Neural cell (in vitro differentiated cells): ENCODE results near the gene GJA5. TPM values are rescaled to one million over a fixed set of nuclear protein-coding genes. Genes with fewer than 3 reads are reported as not detected.

Experiments used
- H2AFZ ChIP-seq: fragments of 200-600, 300-800 bp; sonication (generic), shearing (Covaris generic); 2 replicates; pipeline ENCODE4 v1.6.0; 2014; ENCODE audit warnings: low read depth, mild to moderate bottlenecking, antibody characterized with exemption, low read length, moderate library complexity
- H3F3A ChIP-seq: fragments of 200-600 bp; shearing (Covaris generic); 2 replicates; pipeline ENCODE4 v1.6.1; 2016; ENCODE audit warnings: mild to moderate bottlenecking, moderate library complexity, mixed read lengths, antibody characterized with exemption, low read length; ENCODE audit not compliant: insufficient read depth, poor library complexity, severe bottlenecking
- H3K27ac ChIP-seq: fragments of 200-600, 300-800 bp; sonication (generic), shearing (Covaris generic); 2 replicates; pipeline ENCODE4 v1.5.1; 2014; ENCODE audit warnings: mild to moderate bottlenecking, low read length, moderate library complexity
- H3K27me3 ChIP-seq: fragments of 300-800, 200-600 bp; sonication (generic), shearing (Covaris generic); 2 replicates; pipeline ENCODE4 v1.6.0; 2014; ENCODE audit warnings: mild to moderate bottlenecking, low read depth, low read length, moderate library complexity; ENCODE audit not compliant: insufficient read depth
- H3K36me3 ChIP-seq: fragments of 300-800, 200-600 bp; sonication (generic), shearing (Covaris generic); 2 replicates; pipeline ENCODE4 v1.5.1; 2014; ENCODE audit warnings: mild to moderate bottlenecking, antibody characterized with exemption, low read length, moderate library complexity; ENCODE audit not compliant: insufficient read depth
- H3K4me2 ChIP-seq: fragments of 300-800, 200-600 bp; sonication (generic), shearing (Covaris generic); 2 replicates; pipeline ENCODE4 v1.6.0; 2014; ENCODE audit warnings: mild to moderate bottlenecking, low read length
- H3K4me3 ChIP-seq: fragments of 300-800, 200-600 bp; sonication (generic), shearing (Covaris generic); 2 replicates; pipeline ENCODE4 v1.5.1; 2014; ENCODE audit warnings: mild to moderate bottlenecking, low read length, moderate library complexity
- H3K79me2 ChIP-seq: fragments of 200-600 bp; shearing (Covaris generic); replicated peaks from 2 replicates; pipeline ENCODE4 v1.6.0; 2014; ENCODE audit warnings: mild to moderate bottlenecking, low read length, moderate library complexity; ENCODE audit not compliant: insufficient read depth
- H3K9ac ChIP-seq: fragments of 300-800, 200-600 bp; sonication (generic), shearing (Covaris generic); 2 replicates; pipeline ENCODE4 v1.6.1; 2016; ENCODE audit warnings: mild to moderate bottlenecking, low read length, mixed read lengths
- H3K9me2 ChIP-seq: fragments of 200-600 bp; shearing (Covaris generic); 2 replicates; pipeline ENCODE4 v1.6.1; 2016; ENCODE audit warnings: mild to moderate bottlenecking, low read length, mixed read lengths; ENCODE audit not compliant: insufficient read depth
- H3K9me3 ChIP-seq: fragments of 200-600, 300-800 bp; sonication (generic), shearing (Covaris generic); 2 replicates; pipeline ENCODE4 v1.6.1; 2016; ENCODE audit warnings: mild to moderate bottlenecking, mixed run types, low read length, moderate library complexity, mixed read lengths
- H4K20me1 ChIP-seq: fragments of 200-600 bp; shearing (Covaris generic); 2 replicates; pipeline ENCODE4 v1.6.1; 2016; ENCODE audit warnings: mild to moderate bottlenecking, mixed run types; ENCODE audit not compliant: insufficient read depth
- CTCF ChIP-seq: fragments of 450-650 bp; IDR thresholded peaks from 2 replicates; pipeline ENCODE4 v1.5.1; 2014; ENCODE audit warnings: antibody characterized with exemption, mild to moderate bottlenecking, moderate library complexity; ENCODE audit not compliant: poor library complexity, severe bottlenecking
- EP300 ChIP-seq: fragments of 450-650 bp; conservative IDR thresholded peaks from 2 replicates; pipeline ENCODE4 v1.6.1; 2014; ENCODE audit warnings: antibody characterized with exemption, mild to moderate bottlenecking, moderate library complexity; ENCODE audit not compliant: poor library complexity, severe bottlenecking
- EZH2 ChIP-seq: fragments of 200-600, 300-800 bp; shearing (Covaris generic), sonication (generic); IDR thresholded peaks from 2 replicates; pipeline ENCODE4 v1.6.1; 2014; ENCODE audit warnings: antibody characterized with exemption, low read length, borderline replicate concordance, mild to moderate bottlenecking; ENCODE audit not compliant: insufficient read depth, poor library complexity, severe bottlenecking
- MXI1 ChIP-seq: fragments of 450-650 bp; conservative IDR thresholded peaks from 2 replicates; pipeline ENCODE4 v1.6.1; 2014; ENCODE audit warnings: antibody characterized with exemption, mild to moderate bottlenecking; ENCODE audit not compliant: poor library complexity, severe bottlenecking
- POLR2AphosphoS5 ChIP-seq: IDR thresholded peaks from 2 replicates; pipeline ENCODE4 v1.6.1; 2012
- RAD21 ChIP-seq: fragments of 450-650 bp; conservative IDR thresholded peaks from 2 replicates; pipeline ENCODE4 v1.6.1; 2014; ENCODE audit warnings: antibody characterized with exemption, mild to moderate bottlenecking, moderate library complexity
- SMC3 ChIP-seq: fragments of 450-650 bp; conservative IDR thresholded peaks from 2 replicates; pipeline ENCODE4 v1.6.1; 2014; ENCODE audit warnings: antibody characterized with exemption, mild to moderate bottlenecking, moderate library complexity; ENCODE audit not compliant: poor library complexity
- TAF1 ChIP-seq: IDR thresholded peaks from 2 replicates; pipeline ENCODE4 v1.6.1; 2012; ENCODE audit warnings: low read depth
- polyA plus RNA-seq: library from polyadenylated mRNA; depleted of rRNA; stranded (reverse); fragments of >200 nt; gene quantifications from 2 replicates; pipeline ENCODE4 v1.2.3, GENCODE V29; 2014
- TF ChIP-seq, protein P1 (sequence below): IDR thresholded peaks from 2 replicates; pipeline ENCODE4 v1.6.1; 2012; ENCODE audit warnings: borderline replicate concordance

Gene GJA5
- polyA plus RNA-seq, 1 donor from 2014 or later = not detected

DNA sequence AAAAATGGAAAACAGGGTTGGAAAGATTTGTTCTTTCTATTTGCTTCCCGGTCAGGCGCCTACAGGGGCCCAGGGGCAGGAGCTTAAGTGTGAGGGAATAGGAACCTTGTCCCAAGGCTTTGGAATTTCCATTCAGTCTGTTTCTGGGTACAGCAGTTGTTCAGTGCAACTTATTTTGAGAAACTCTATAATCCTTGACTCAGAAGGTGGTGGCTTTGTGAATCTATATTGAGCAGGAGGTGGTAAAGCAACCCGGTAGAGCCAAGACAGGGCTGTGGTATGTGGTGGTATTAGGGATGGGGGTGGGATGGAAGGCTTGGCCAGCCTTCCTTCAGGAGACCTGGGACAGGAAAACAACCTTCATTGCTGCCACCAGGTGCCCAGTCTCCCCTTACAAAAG is 20.0 kb downstream of the GJA5 start:
- Histone ChIP-seq H3K9me2 (no peaks in the 10 kb centered on the region), H4K20me1 (no peaks in the 10 kb centered on the region), H3K4me3 (no peak overlapping the region), H3K79me2 (no peaks in the 10 kb centered on the region), H2AFZ (no peak overlapping the region), H3F3A (no peaks in the 10 kb centered on the region), H3K4me2 (no peak overlapping the region), H3K27ac (no peak overlapping the region), H3K27me3 (no peaks in the 10 kb centered on the region), H3K9ac (no peak overlapping the region), H3K9me3 (no peaks in the 10 kb centered on the region), H3K36me3 (no peaks in the 10 kb centered on the region)
- TF ChIP-seq, protein P1, sequence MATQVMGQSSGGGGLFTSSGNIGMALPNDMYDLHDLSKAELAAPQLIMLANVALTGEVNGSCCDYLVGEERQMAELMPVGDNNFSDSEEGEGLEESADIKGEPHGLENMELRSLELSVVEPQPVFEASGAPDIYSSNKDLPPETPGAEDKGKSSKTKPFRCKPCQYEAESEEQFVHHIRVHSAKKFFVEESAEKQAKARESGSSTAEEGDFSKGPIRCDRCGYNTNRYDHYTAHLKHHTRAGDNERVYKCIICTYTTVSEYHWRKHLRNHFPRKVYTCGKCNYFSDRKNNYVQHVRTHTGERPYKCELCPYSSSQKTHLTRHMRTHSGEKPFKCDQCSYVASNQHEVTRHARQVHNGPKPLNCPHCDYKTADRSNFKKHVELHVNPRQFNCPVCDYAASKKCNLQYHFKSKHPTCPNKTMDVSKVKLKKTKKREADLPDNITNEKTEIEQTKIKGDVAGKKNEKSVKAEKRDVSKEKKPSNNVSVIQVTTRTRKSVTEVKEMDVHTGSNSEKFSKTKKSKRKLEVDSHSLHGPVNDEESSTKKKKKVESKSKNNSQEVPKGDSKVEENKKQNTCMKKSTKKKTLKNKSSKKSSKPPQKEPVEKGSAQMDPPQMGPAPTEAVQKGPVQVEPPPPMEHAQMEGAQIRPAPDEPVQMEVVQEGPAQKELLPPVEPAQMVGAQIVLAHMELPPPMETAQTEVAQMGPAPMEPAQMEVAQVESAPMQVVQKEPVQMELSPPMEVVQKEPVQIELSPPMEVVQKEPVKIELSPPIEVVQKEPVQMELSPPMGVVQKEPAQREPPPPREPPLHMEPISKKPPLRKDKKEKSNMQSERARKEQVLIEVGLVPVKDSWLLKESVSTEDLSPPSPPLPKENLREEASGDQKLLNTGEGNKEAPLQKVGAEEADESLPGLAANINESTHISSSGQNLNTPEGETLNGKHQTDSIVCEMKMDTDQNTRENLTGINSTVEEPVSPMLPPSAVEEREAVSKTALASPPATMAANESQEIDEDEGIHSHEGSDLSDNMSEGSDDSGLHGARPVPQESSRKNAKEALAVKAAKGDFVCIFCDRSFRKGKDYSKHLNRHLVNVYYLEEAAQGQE = no peak
- TF ChIP-seq RAD21 = no peak
- no peak for TF ChIP-seq POLR2AphosphoS5
- TF ChIP-seq EZH2 = no peak
- no peak for TF ChIP-seq CTCF
- TF ChIP-seq TAF1 = no peak
- TF ChIP-seq MXI1 = no peak
- no peak for TF ChIP-seq EP300
- no peak for TF ChIP-seq SMC3

DNA sequence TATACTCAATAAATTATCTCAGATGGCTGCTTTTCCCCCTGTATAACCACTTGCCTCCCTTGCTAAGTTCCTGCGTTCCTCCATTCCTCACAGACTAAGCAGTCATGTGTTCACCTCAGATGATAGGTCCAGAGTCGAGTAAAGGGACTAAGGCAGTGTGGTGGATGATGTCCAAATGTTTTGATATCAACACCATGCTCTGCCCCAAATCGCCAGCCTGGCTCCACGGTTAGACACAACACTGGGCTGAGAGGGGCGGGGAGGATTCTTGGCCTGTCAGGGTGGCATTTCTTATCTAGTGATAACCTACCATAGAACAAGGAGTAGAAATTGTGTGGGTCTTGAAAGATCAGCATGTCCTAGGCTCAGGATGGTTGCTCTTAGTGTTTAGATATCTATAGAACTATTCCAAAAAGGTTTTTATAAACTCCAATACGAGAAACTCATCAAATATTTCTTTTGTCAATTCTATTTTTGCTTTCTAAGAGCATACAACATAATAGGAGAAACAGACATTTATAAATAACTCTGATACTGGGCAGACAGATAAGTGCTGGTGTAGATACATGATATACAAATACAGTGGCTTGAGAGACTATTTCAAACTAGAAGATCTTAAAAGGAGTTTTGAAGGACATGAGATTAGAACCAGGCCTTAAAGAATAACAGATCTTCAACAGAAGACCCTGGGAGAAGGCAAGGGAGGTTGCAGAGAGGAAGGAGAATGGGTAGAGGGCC is 21.5 kb downstream of the GJA5 start:
- H2AFZ ChIP-seq = no peak overlapping the region
- no peak overlapping the region for H3K4me2 ChIP-seq
- H3K27me3 ChIP-seq = no peaks in the 10 kb centered on the region
- H3K9ac ChIP-seq = no peak overlapping the region
- H3K27ac ChIP-seq = no peak overlapping the region
- no peaks in the 10 kb centered on the region for H3K9me3 ChIP-seq
- H3K4me3 ChIP-seq = no peak overlapping the region
- H3K36me3 ChIP-seq = no peaks in the 10 kb centered on the region
- no peak for TF ChIP-seq EP300
- H3F3A ChIP-seq = no peaks in the 10 kb centered on the region
- no peaks in the 10 kb centered on the region for H3K79me2 ChIP-seq
- H3K9me2 ChIP-seq = no peaks in the 10 kb centered on the region
- H4K20me1 ChIP-seq = no peaks in the 10 kb centered on the region
